ENCODE data around the gene IGFBP4. TPM values are rescaled to one million over a fixed set of nuclear protein-coding genes. Genes with fewer than 3 reads are reported as not detected.

Gene IGFBP4
- total and polyA plus RNA-seq, 2 of the 13 experiments (the other 11 are each of a cell fraction or from before 2014, with no cell fraction given) = 4.1 to 49.0 TPM

GRCh38 chr17:40448639-40449261 lies 5.5 kb downstream of the IGFBP4 start (continued):
- TF ChIP-seq HBP1 (CRISPR knock-in tag; IDR thresholded peaks at IDR 0.05; ENCODE audit: low read depth) (peak; percentile 87; the same call in 1 of the 2 replicates), FOXM1 (CRISPR knock-in tag; IDR thresholded peaks at IDR 0.05) (no peak), KAT7 (CRISPR knock-in tag; IDR thresholded peaks at IDR 0.05; ENCODE audit: borderline replicate concordance) (0 out of 2 replicates have a peak, but pooled peaks have one; percentile 81), HNRNPH1 (optimal IDR thresholded peaks at IDR 0.05; ENCODE audit: low read depth, low read length) (no peak), SOX5 (CRISPR knock-in tag; IDR thresholded peaks at IDR 0.05; ENCODE audit: borderline replicate concordance) (peak; percentile 93), ZNF484 (CRISPR knock-in tag; IDR thresholded peaks at IDR 0.05; ENCODE audit: borderline replicate concordance, low read depth) (no peak; the same call in 1 of the 2 replicates), ZNF253 (CRISPR knock-in tag; IDR thresholded peaks at IDR 0.05; ENCODE audit: borderline replicate concordance) (no peak), ZNF740 (CRISPR knock-in tag; IDR thresholded peaks at IDR 0.05) (no peak), SNAPC4 (CRISPR knock-in tag; IDR thresholded peaks at IDR 0.05) (no peak), NFIC (IDR thresholded peaks at IDR 0.05; ENCODE audit: low read length) (0 out of 2 replicates have a peak, but pooled peaks have one; percentile 11), KLF12 (CRISPR knock-in tag; IDR thresholded peaks at IDR 0.05; ENCODE audit: borderline replicate concordance) (0 out of 2 replicates have a peak, but pooled peaks have one; percentile 53), ZNF101 (CRISPR knock-in tag; IDR thresholded peaks at IDR 0.05; ENCODE audit: borderline replicate concordance, low read depth) (no peak), ZNF75D (CRISPR knock-in tag; IDR thresholded peaks at IDR 0.05; ENCODE audit: borderline replicate concordance) (no peak), ZNF607 (CRISPR knock-in tag; IDR thresholded peaks at IDR 0.05; ENCODE audit: borderline replicate concordance) (no peak), ZNF362 (CRISPR knock-in tag; IDR thresholded peaks at IDR 0.05; ENCODE audit: borderline replicate concordance) (peak; percentile 67; the same call in 1 of the 2 replicates), ZNF7 (CRISPR knock-in tag; IDR thresholded peaks at IDR 0.05) (no peak), REL (CRISPR knock-in tag; conservative IDR thresholded peaks at IDR 0.05) (no peak), SKI (IDR thresholded peaks at IDR 0.05; ENCODE audit: partially characterized antibody) (peak; percentile 91), ZNF704 (CRISPR knock-in tag; IDR thresholded peaks at IDR 0.05; ENCODE audit: borderline replicate concordance) (no peak), TSC22D2 (CRISPR knock-in tag; IDR thresholded peaks at IDR 0.05; ENCODE audit: borderline replicate concordance) (no peak; the same call in 1 of the 2 replicates), IKZF1 (IDR thresholded peaks at IDR 0.05) (no peak)

Data from HepG2 (cell line).